Epidermal melanocyte (primary cell): ENCODE results near the gene FEN1.

Experiments
- DNase-seq: peaks from one replicate; pipeline ENCODE4 v3.0.0; 2011; ENCODE audit warnings: low spot score; ENCODE audit not compliant: insufficient read length

Gene FEN1

GRCh38 chr11:61841636-61842527 is 49.2 kb downstream of the FEN1 start:
- no peak for DNase-seq

DNA sequence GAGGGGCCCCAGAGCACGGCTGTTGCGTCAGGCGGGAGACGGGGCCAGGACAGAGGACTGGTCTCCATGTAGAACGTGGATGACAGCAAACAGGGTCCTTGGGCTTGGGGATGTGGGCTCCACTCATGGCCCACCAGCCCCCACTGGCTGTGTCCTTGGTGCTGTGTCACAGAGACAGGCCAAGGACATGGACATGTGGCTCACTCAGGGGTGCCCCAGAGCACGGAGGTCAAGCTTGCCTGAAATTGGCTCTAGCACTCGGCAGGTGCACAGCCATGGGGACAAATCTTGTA is 49.8 kb downstream of the FEN1 start:
- no peak for DNase-seq

DNA sequence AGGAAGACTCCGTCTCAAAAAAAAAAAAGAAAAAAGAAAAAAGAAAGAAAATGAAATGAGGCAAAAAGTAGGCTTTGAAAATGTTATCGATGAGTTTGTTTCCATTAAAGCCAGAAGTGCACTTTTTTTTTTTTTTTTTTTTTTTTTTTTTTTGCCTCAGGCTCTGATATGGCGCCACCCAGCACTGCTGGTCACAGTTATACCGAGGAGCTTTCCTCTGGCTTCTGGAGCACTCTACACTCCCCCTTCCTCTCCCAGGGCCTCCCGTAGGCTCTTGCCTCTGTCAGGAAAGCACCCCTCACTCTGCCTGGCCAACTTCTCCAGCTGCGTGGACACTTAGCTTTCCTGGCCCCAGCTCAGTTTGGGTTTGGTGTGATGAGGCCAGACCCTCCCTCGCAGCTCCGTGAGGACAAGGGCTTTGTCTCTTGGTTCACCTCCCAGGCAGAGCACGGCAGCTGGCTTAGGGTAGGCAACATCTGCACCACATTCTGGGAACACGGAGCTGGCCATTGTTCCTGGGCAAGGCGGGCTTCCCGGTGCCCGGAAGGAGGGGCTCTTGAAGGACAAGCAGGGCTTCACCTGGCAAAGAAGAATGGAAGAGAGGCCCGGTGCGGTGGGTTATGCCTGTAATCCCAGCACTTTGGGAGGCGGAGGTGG is 52.3 kb downstream of the FEN1 start:
- no peak for DNase-seq

- DNase-seq = no peak
Measured at GRCh38 chr11:61846362-61847020, 53.8 kb downstream of the FEN1 start.
